Right atrium auricular region (tissue), 2 donors: ENCODE data around the gene RHOV. TPM values are rescaled to one million over a fixed set of nuclear protein-coding genes. Genes with fewer than 3 reads are reported as not detected.

Source experiments
- DNase-seq: peaks from one replicate; pipeline ENCODE4 v3.0.0-alpha.2; 2019; ENCODE audit warnings: low spot score
- H3K27ac ChIP-seq, 2 donors: fragments of 200-600 bp; sonication (generic); 1 replicate in 1 of 2; 2 replicates in 1 of 2; pipeline ENCODE4 v1.5.1; 2016 to 2019
- H3K27me3 ChIP-seq, 2 donors: fragments of 200-600 bp; sonication (generic); one replicate each; pipeline versions ENCODE4 v1.5.1 to v1.6.0; 2017 to 2019
- H3K36me3 ChIP-seq: fragments of 200-600 bp; sonication (generic); one replicate; pipeline ENCODE4 v1.5.1; 2016
- H3K4me1 ChIP-seq, 2 donors: fragments of 200-600 bp; sonication (generic); one replicate each; pipeline versions ENCODE4 v1.5.1 to v1.6.0; 2017 to 2019
- H3K4me3 ChIP-seq, 2 donors: fragments of 200-600 bp; sonication (generic); 1 replicate in 1 of 2; 2 replicates in 1 of 2; pipeline ENCODE4 v1.5.1; 2017 to 2019; ENCODE audit warnings: mild to moderate bottlenecking in 1 of 2, moderate library complexity in 1 of 2
- H3K9me3 ChIP-seq, 2 donors: fragments of 200-600 bp; sonication (generic); one replicate each; pipeline ENCODE4 v1.5.1; 2019
- total RNA-seq, 2 donors: library from RNA; depleted of rRNA; stranded (reverse); fragments of >200 nt; gene quantifications; one replicate each; pipeline ENCODE4 v1.1.0, GENCODE V29; 2016
- TF ChIP-seq, protein P1 (sequence below), 2 donors: fragments of 200-600 bp; sonication (generic); IDR thresholded peaks; one replicate each; pipeline ENCODE4 v1.5.1; 2019; ENCODE audit warnings: antibody characterized with exemption in 2 of 2

The RHOV gene
- total RNA-seq, 2 donors from 2014 or later, result not detected

DNA sequence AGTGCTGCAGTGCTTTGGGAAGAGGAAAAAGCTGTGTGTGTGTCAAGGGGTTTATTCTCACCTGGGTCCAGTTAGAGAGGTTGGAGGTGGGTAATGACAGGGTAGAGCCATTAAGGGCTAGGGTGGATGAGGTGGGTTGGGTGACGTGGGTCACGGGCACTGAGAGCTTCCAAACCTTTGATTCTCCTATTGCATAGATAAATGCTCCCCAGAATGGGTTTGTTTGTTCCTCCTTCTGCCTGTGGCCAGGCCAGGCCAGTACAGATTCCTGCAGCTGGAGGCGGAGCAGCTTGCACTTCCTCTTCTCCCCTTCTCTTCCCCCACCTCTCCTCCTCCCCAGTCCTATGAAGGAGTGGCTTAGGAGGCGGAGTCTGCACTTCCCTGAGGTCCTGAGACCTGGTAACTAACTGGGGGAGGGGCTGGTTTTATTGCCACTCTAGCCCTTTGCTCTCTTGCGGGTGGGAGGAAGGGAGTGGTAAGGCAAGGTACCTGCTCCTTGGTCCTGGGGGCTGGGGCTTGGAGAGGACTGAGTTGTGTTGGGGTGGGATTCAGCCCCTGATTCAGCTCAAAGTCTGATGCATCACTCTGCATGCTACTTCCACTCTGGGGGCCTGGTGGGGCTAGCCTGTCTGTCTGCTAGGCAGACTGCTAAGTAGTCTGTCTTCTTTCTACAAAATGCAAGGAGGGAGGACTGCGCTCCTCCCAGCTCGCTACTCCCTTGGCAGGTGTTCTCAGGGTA lies 26.6 kb downstream of the RHOV start:
- Histone ChIP-seq H3K36me3 (no peaks in the 10 kb centered on the region), H3K9me3 (no peaks in the 10 kb centered on the region), H3K27ac (no peak overlapping the region), H3K27me3 (peaks cover 0 to 6% of the 10 kb centered on the region in 2 donors), H3K4me3 (no peak overlapping the region), H3K4me1 (peaks cover 0 to 19% of the 10 kb centered on the region in 2 donors)
- DNase-seq, result no peak
- TF ChIP-seq, protein P1, sequence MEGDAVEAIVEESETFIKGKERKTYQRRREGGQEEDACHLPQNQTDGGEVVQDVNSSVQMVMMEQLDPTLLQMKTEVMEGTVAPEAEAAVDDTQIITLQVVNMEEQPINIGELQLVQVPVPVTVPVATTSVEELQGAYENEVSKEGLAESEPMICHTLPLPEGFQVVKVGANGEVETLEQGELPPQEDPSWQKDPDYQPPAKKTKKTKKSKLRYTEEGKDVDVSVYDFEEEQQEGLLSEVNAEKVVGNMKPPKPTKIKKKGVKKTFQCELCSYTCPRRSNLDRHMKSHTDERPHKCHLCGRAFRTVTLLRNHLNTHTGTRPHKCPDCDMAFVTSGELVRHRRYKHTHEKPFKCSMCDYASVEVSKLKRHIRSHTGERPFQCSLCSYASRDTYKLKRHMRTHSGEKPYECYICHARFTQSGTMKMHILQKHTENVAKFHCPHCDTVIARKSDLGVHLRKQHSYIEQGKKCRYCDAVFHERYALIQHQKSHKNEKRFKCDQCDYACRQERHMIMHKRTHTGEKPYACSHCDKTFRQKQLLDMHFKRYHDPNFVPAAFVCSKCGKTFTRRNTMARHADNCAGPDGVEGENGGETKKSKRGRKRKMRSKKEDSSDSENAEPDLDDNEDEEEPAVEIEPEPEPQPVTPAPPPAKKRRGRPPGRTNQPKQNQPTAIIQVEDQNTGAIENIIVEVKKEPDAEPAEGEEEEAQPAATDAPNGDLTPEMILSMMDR (IDR thresholded peaks at IDR 0.05), result no peak

DNA sequence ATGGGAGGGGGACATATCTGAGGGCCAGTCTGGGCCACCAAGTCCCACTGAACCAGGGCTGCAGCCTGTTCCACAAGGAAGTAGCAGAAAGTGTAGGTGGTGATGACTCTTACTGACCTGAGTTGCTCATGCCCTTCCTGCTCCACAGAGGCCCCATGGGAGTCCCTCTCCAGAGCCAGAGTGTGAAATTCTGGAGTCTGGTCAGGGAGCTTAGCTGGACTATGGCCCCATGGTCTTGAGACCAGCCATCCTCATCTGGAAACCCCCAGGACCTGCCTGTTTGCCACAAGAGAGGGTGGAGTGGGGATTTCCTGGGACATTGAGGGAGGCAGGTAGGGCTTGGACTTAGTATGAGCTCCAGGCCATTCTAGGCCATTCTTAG lies 27.2 kb downstream of the RHOV start:
- no peak for DNase-seq
- Histone ChIP-seq H3K4me1 (peaks cover 0 to 19% of the 10 kb centered on the region in 2 donors), H3K27ac (no peak overlapping the region), H3K36me3 (no peaks in the 10 kb centered on the region), H3K9me3 (no peaks in the 10 kb centered on the region), H3K27me3 (peaks cover 0 to 6% of the 10 kb centered on the region in 2 donors), H3K4me3 (no peak overlapping the region)
- TF ChIP-seq, protein P1 (IDR thresholded peaks at IDR 0.05), result no peak

DNA sequence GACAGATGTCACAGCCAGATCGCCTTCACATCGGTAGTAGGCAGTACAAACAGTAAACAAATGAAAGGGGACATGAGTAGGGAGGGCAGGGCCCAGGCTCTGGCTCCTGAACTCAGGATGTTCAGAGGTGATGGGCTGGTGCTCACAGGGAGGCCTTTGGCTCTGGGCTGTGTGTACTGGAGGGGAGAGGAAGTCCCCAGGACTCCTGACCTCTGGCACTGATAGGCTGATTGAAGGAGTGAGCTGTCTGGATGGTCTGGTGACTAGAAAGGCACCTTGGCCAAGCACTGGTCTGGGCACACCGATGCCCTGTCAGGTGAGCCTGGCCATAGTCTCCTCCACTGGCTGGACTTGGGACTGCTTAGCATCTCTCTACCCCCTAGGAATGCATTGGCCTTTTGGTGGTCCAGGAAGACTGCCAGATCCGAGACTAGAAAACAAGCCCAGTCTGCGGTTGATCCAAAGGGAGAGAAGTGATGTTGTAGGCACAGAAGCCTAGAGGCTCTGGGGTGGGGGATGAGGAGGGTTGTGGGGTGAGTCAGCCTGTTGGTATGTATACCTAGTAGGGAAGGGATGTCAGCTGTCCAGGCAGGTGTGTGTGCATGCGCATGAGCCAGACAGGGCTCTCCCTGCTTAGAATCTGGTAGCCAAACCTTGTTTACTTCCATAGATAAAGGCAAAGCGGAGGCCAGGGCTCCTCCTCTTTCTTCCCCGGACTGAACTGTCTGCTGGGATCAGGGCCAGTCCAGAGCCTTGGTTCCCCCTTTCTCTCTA lies 28.3 kb downstream of the RHOV start:
- Histone ChIP-seq H3K4me1 (peaks cover 0 to 19% of the 10 kb centered on the region in 2 donors), H3K36me3 (no peaks in the 10 kb centered on the region), H3K27ac (no peak overlapping the region), H3K27me3 (peaks cover 0 to 6% of the 10 kb centered on the region in 2 donors), H3K4me3 (no peak overlapping the region), H3K9me3 (no peaks in the 10 kb centered on the region)
- TF ChIP-seq, protein P1 (IDR thresholded peaks at IDR 0.05), result no peak
- DNase-seq, result no peak

DNA sequence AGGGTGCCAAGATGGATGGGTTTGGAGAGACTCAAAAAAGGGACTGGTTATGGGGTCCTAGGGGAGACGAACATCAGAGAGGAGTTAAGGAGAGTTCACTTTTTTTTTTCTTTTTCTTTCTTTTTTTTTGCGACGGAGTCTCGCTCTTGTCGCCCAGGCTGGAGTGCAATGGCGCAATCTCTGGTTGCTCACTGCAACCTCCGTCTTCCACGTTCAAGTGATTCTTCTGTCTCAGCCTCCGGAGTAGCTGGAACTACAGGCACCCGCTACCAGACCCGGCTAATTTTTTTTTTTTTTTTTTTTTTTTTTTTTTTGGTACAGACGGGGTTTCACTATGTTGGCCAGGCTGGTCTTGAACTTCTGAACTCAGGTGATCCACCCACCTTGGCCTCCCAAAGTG lies 29.0 kb downstream of the RHOV start:
- DNase-seq, result no peak
- no peaks in the 10 kb centered on the region for H3K36me3 ChIP-seq
- TF ChIP-seq, protein P1 (IDR thresholded peaks at IDR 0.05), result no peak
- peaks cover 0 to 6% of the 10 kb centered on the region in 2 donors for H3K27me3 ChIP-seq
- peaks cover 0 to 19% of the 10 kb centered on the region in 2 donors for H3K4me1 ChIP-seq
- H3K9me3 ChIP-seq, result no peaks in the 10 kb centered on the region
- no peak overlapping the region for H3K27ac ChIP-seq
- peak overlapping the region in 1 of 2 donors; percentile 48 for H3K4me3 ChIP-seq

DNA sequence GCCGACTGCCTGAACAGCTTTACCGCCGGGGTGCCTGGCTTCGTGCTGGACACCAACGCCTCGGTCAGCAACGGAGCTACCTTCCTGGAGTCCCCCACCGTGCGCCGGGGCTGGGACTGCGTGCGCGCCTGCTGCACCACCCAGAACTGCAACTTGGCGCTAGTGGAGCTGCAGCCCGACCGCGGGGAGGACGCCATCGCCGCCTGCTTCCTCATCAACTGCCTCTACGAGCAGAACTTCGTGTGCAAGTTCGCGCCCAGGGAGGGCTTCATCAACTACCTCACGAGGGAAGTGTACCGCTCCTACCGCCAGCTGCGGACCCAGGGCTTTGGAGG lies 29.4 kb downstream of the RHOV start:
- Histone ChIP-seq H3K4me3 (peak overlapping the region; percentile 27 to 48), H3K27me3 (peaks cover 0 to 6% of the 10 kb centered on the region in 2 donors), H3K4me1 (peaks cover 0 to 19% of the 10 kb centered on the region in 2 donors), H3K27ac (no peak overlapping the region), H3K36me3 (no peaks in the 10 kb centered on the region), H3K9me3 (no peaks in the 10 kb centered on the region)
- no peak for DNase-seq
- TF ChIP-seq, protein P1 (IDR thresholded peaks at IDR 0.05), result no peak
